ENCODE data around the gene MTARC1. TPM values are rescaled to one million over a fixed set of nuclear protein-coding genes. Genes with fewer than 3 reads are reported as not detected.

Gene MTARC1
- total RNA-seq, 1 experiment from 2014 or later: 0.74 TPM

- DNase-seq (ENCODE audit: low read depth, low spot score) (no peak), ATAC-seq (no peak)
- POLR2A ChIA-PET: no interaction called here
- intact Hi-C loops (cut with micrococcal nuclease; ENCODE audit: unreplicated experiment): no loop called here
- no TSS peak for BruUV-seq (replicated peaks)
- in situ Hi-C loops (cut with HindIII; ENCODE audit: low pct_unique_long_range_greater_than_20kb, low sequenced_read_pairs): no loop called here
- TF ChIP-seq SIN3A (IDR thresholded peaks at IDR 0.05; ENCODE audit: borderline replicate concordance, insufficient read depth, low read depth, low read length) (no peak), CTCF (IDR thresholded peaks at IDR 0.05) (no peak), POLR2AphosphoS5 (IDR thresholded peaks at IDR 0.05; ENCODE audit: low read depth, low read length) (no peak), TCF7L2 (IDR thresholded peaks at IDR 0.05; ENCODE audit: low read depth, low read length) (no peak), REST (IDR thresholded peaks at IDR 0.05; ENCODE audit: insufficient read depth in 1 of 2, low read depth in 2 of 2, low read length in 1 of 2) (no peak)
- CTCF ChIA-PET: no interaction called here
- Histone ChIP-seq H3K27ac (ENCODE audit: low read length) (no peak overlapping the region), H3K9me3 (ENCODE audit: control insufficient read depth, insufficient read depth, low read depth, low read length) (no peaks in the 10 kb centered on the region), H3K4me3 (ENCODE audit: low read depth in 2 of 2, low read length in 2 of 2) (no peak overlapping the region), H3K36me3 (ENCODE audit: control insufficient read depth, insufficient read depth, low read length) (no peaks in the 10 kb centered on the region; the same call in 1 of the 2 replicates), H3K27me3 (ENCODE audit: control insufficient read depth, insufficient read depth, low read length) (no peaks in the 10 kb centered on the region), H3K4me1 (ENCODE audit: control insufficient read depth, insufficient read depth, low read length) (no peaks in the 10 kb centered on the region)
Measured at GRCh38 chr1:220788900-220789299, 2.2 kb downstream of the MTARC1 start.

GRCh38 chr1:220789532-220790147 lies 2.9 kb downstream of the MTARC1 start:
- TF ChIP-seq CTCF (IDR thresholded peaks at IDR 0.05) (no peak), REST (IDR thresholded peaks at IDR 0.05; ENCODE audit: insufficient read depth in 1 of 2, low read depth in 2 of 2, low read length in 1 of 2) (no peak), TCF7L2 (IDR thresholded peaks at IDR 0.05; ENCODE audit: low read depth, low read length) (no peak), POLR2AphosphoS5 (IDR thresholded peaks at IDR 0.05; ENCODE audit: low read depth, low read length) (no peak), SIN3A (IDR thresholded peaks at IDR 0.05; ENCODE audit: borderline replicate concordance, insufficient read depth, low read depth, low read length) (no peak)
- ChIA-PET POLR2A (no interaction called here), CTCF (no interaction called here)
- BruUV-seq (replicated peaks): no TSS peak
- intact Hi-C loops (cut with micrococcal nuclease; ENCODE audit: unreplicated experiment): no loop called here
- no peaks in the 10 kb centered on the region; the same call in 1 of the 2 replicates for H3K36me3 ChIP-seq (ENCODE audit: control insufficient read depth, insufficient read depth, low read length)
- in situ Hi-C loops (cut with HindIII; ENCODE audit: low pct_unique_long_range_greater_than_20kb, low sequenced_read_pairs): no loop called here
- no peak for ATAC-seq
- DNase-seq (ENCODE audit: low read depth, low spot score): no peak
- H3K27me3 ChIP-seq (ENCODE audit: control insufficient read depth, insufficient read depth, low read length): no peaks in the 10 kb centered on the region
- no peak overlapping the region for H3K4me3 ChIP-seq (ENCODE audit: low read depth in 2 of 2, low read length in 2 of 2)
- H3K9me3 ChIP-seq (ENCODE audit: control insufficient read depth, insufficient read depth, low read depth, low read length): no peaks in the 10 kb centered on the region
- no peaks in the 10 kb centered on the region for H3K4me1 ChIP-seq (ENCODE audit: control insufficient read depth, insufficient read depth, low read length)
- H3K27ac ChIP-seq (ENCODE audit: low read length): no peak overlapping the region

Data from Panc1 (cell line).